ENCODE data around the gene AEBP2. TPM values are rescaled to one million over a fixed set of nuclear protein-coding genes. Genes with fewer than 3 reads are reported as not detected.

Gene AEBP2
- total and polyA plus RNA-seq, 9 of the 15 experiments (the other 6 are each of a cell fraction or from before 2014, with no cell fraction given), result 5.7 to 43.7 (median 10.3) TPM

DNA sequence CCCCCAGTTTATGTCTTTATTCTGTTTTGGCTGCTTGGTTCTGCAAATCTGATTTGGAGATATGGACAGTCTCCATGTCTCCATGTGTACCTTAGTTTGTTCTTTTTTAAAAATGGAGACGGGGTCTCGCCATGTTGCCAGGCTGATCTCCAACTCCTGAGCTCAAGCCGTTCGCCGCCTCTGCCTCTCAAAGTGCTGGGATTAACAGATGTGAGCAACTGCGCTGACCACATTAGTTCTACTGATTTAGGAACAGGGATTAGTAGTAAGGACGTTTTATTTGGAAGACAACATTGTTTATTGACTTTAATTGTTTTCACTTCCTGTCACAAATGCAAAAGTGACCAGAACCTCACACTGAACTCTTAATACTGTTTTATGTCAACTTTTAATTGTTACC is 14.7 kb downstream of the AEBP2 start:
- Histone ChIP-seq H3K4me1 (replicated peaks in 1 of 2; ENCODE audit: control insufficient read depth in 2 of 2, insufficient read depth in 2 of 2, low read length in 2 of 2) (peaks cover 7 to 11% of the 10 kb centered on the region in 2 experiments; a peak in 3 of 5 replicates), H4K20me1 (replicated peaks; ENCODE audit: control insufficient read depth, insufficient read depth, low read length) (peaks cover 21% of the 10 kb centered on the region)
- POLR2A ChIA-PET, result interaction anchor here (0.6 to 1.0 kb wide), 3 partner anchors 27 to 850 kb away, joined by 3 read pairs; no protein-coding TSS in a partner anchor

DNA sequence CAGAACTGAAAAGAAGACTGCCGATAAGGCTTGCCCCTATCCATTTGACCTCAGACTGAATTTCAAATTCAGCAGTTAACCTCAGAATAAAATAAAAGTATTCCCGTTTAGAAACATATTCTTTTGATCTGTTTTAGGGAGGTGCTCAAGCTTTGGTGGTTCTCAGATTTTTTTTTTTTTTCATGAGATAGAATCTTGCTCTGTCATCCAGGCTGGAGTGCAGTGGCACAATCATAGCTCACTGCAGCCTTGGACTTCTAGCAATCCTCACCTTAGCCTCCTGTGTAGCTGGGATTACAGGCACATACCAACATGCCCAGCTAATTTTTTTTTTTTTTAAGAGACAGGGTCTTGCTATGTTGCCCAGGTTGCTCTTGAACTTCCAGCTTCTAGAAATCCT is 15.5 kb downstream of the AEBP2 start:
- ATAC-seq (peak; percentile 81), FAIRE-seq (no peak), DNase-seq (ENCODE audit: extremely low read depth in 1 of 4, low spot score in 3 of 4) (no peak)
- Histone ChIP-seq H4K20me1 (replicated peaks; ENCODE audit: control insufficient read depth, insufficient read depth, low read length) (peaks cover 21% of the 10 kb centered on the region), H3K4me1 (replicated peaks in 1 of 2; ENCODE audit: control insufficient read depth in 2 of 2, insufficient read depth in 2 of 2, low read length in 2 of 2) (peaks cover 7 to 11% of the 10 kb centered on the region in 2 experiments; a peak in 3 of 5 replicates), H3K79me2 (ENCODE audit: control insufficient read depth, insufficient read depth, low read length) (peaks cover 96% of the 10 kb centered on the region), H3K9me1 (ENCODE audit: control insufficient read depth, insufficient read depth, low read length) (peaks cover 11% of the 10 kb centered on the region), H3K9me3 (replicated peaks; ENCODE audit: control insufficient read depth, insufficient read depth, low read depth, low read length) (no peaks in the 10 kb centered on the region), H3K9ac (ENCODE audit: insufficient read depth in 1 of 2, low read depth in 2 of 2, low read length in 2 of 2) (no peak overlapping the region), H3K4me2 (ENCODE audit: insufficient read depth, low read length) (no peak overlapping the region), H3K36me3 (ENCODE audit: control insufficient read depth, insufficient read depth, low read length) (peaks cover 5% of the 10 kb centered on the region; the same call in 1 of the 3 replicates), H3K4me3 (no peak overlapping the region), H3K27me3 (ENCODE audit: control insufficient read depth in 2 of 2, insufficient read depth in 2 of 2, low read length in 2 of 2) (no peaks in the 10 kb centered on the region), H2AFZ (ENCODE audit: low read depth, low read length) (no peak overlapping the region), H3K27ac (ENCODE audit: extremely low read depth, low read depth, low read length) (peak overlapping the region; percentile 26; the same call in 1 of the 3 replicates)
- in situ Hi-C loops (cut with MboI) (no loop called here), intact Hi-C loops (cut with micrococcal nuclease) (no loop called here)
- CTCF ChIA-PET (ENCODE audit: low intra/inter-chr PET ratio), result no interaction called here
- 0% methylated on average over 1 of the region's 2 CpGs for WGBS (ENCODE audit: insufficient coverage, low coverage, missing lambda C conversion rate)
- BruUV-seq (replicated peaks), result no TSS peak
- POLR2A ChIA-PET, result interaction anchor here (0.6 to 1.0 kb wide), 3 partner anchors 8 to 38 kb away, joined by 3 read pairs; no protein-coding TSS in a partner anchor
- TF ChIP-seq CEBPB (tag; IDR thresholded peaks at IDR 0.05) (0 out of 2 replicates have a peak, but pooled peaks have one; percentile 11), IFI16 (CRISPR knock-in tag; IDR thresholded peaks at IDR 0.05) (no peak), ZNF280B (CRISPR knock-in tag; IDR thresholded peaks at IDR 0.05) (no peak), SMARCA4 (IDR thresholded peaks at IDR 0.05) (0 out of 2 replicates have a peak, but pooled peaks have one; percentile 28), DPF2 (IDR thresholded peaks at IDR 0.05) (peak; percentile 50; the same call in 1 of the 2 replicates), ZNF384 (IDR thresholded peaks at IDR 0.05; ENCODE audit: low read depth, low read length) (peak; percentile 89), HOXB6 (CRISPR knock-in tag; IDR thresholded peaks at IDR 0.05; ENCODE audit: borderline replicate concordance) (no peak), ZNF316 (IDR thresholded peaks at IDR 0.05) (0 out of 2 replicates have a peak, but pooled peaks have one; percentile 21), MAFF (IDR thresholded peaks at IDR 0.05; ENCODE audit: low read length) (peak; percentile 45; the same call in 1 of the 2 replicates), ZFP36 (IDR thresholded peaks at IDR 0.05; ENCODE audit: low read depth, low read length, partially characterized antibody) (peak; percentile 14), C11orf30 (IDR thresholded peaks at IDR 0.05; ENCODE audit: low read depth) (peak; percentile 60), NFE2 (IDR thresholded peaks at IDR 0.05; ENCODE audit: low read depth) (peak; percentile 86), ZNF561 (CRISPR knock-in tag; conservative IDR thresholded peaks at IDR 0.05) (no peak)

More for the DNA sequence above, 14.7 kb downstream of the AEBP2 start:
- in situ Hi-C loops (cut with MboI), result no loop called here
- Histone ChIP-seq H3K36me3 (ENCODE audit: control insufficient read depth, insufficient read depth, low read length) (peaks cover 5% of the 10 kb centered on the region; the same call in 1 of the 3 replicates), H3K27ac (ENCODE audit: extremely low read depth, low read depth, low read length) (no peak overlapping the region), H3K27me3 (ENCODE audit: control insufficient read depth in 2 of 2, insufficient read depth in 2 of 2, low read length in 2 of 2) (no peaks in the 10 kb centered on the region), H2AFZ (ENCODE audit: low read depth, low read length) (no peak overlapping the region), H3K4me2 (ENCODE audit: insufficient read depth, low read length) (no peak overlapping the region), H3K9me3 (replicated peaks; ENCODE audit: control insufficient read depth, insufficient read depth, low read depth, low read length) (no peaks in the 10 kb centered on the region), H3K9ac (ENCODE audit: insufficient read depth in 1 of 2, low read depth in 2 of 2, low read length in 2 of 2) (no peak overlapping the region), H3K9me1 (ENCODE audit: control insufficient read depth, insufficient read depth, low read length) (peaks cover 11% of the 10 kb centered on the region), H3K79me2 (ENCODE audit: control insufficient read depth, insufficient read depth, low read length) (peaks cover 97% of the 10 kb centered on the region), H3K4me3 (no peak overlapping the region)
- CTCF ChIA-PET (ENCODE audit: low intra/inter-chr PET ratio), result no interaction called here
- intact Hi-C loops (cut with micrococcal nuclease), result no loop called here
- WGBS (ENCODE audit: insufficient coverage, low coverage, missing lambda C conversion rate), result 68% methylated on average over 7 of the region's 7 CpGs
- ATAC-seq (no peak), DNase-seq (ENCODE audit: extremely low read depth in 1 of 4, low spot score in 3 of 4) (no peak), FAIRE-seq (no peak)
- TF ChIP-seq ZNF76 (CRISPR knock-in tag; IDR thresholded peaks at IDR 0.05; ENCODE audit: borderline replicate concordance) (no peak), IFI16 (CRISPR knock-in tag; IDR thresholded peaks at IDR 0.05) (no peak), MCM3 (IDR thresholded peaks at IDR 0.05) (no peak), ZEB2 (IDR thresholded peaks at IDR 0.05) (no peak), DIDO1 (tag; IDR thresholded peaks at IDR 0.05; ENCODE audit: low read depth) (no peak)
- TF ChIP-seq, protein P1, sequence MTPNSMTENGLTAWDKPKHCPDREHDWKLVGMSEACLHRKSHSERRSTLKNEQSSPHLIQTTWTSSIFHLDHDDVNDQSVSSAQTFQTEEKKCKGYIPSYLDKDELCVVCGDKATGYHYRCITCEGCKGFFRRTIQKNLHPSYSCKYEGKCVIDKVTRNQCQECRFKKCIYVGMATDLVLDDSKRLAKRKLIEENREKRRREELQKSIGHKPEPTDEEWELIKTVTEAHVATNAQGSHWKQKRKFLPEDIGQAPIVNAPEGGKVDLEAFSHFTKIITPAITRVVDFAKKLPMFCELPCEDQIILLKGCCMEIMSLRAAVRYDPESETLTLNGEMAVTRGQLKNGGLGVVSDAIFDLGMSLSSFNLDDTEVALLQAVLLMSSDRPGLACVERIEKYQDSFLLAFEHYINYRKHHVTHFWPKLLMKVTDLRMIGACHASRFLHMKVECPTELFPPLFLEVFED (CRISPR knock-in tag; conservative IDR thresholded peaks at IDR 0.05), result no peak
- no TSS peak for BruUV-seq (replicated peaks)

All from K562 (cell line).